Measurements from ENCODE around the gene GLDC.

Gene GLDC

GRCh38 chr9:6490863-6491262, 154.7 kb downstream of the GLDC start:
- DNase-seq (ENCODE audit: low read depth), result no peak
- no peaks in the 10 kb centered on the region for H3K27me3 ChIP-seq (replicated peaks; ENCODE audit: control insufficient read depth, insufficient read depth, low read length)
- no peaks in the 10 kb centered on the region for H3K4me1 ChIP-seq (ENCODE audit: control insufficient read depth, insufficient read depth, low read length)
- no peak overlapping the region for H3K9ac ChIP-seq (ENCODE audit: low read length)
- H3K36me3 ChIP-seq (ENCODE audit: control insufficient read depth, insufficient read depth, low read length, severe bottlenecking), result peaks cover 57% of the 10 kb centered on the region
- H3K9me3 ChIP-seq (ENCODE audit: control insufficient read depth, low read length), result no peaks in the 10 kb centered on the region
- H3K4me3 ChIP-seq (ENCODE audit: low read length), result no peak overlapping the region

- H3K9ac ChIP-seq (ENCODE audit: low read length), result no peak overlapping the region
- no peaks in the 10 kb centered on the region for H3K27me3 ChIP-seq (replicated peaks; ENCODE audit: control insufficient read depth, insufficient read depth, low read length)
- H3K9me3 ChIP-seq (ENCODE audit: control insufficient read depth, low read length), result no peaks in the 10 kb centered on the region
- H3K36me3 ChIP-seq (ENCODE audit: control insufficient read depth, insufficient read depth, low read length, severe bottlenecking), result peaks cover 59% of the 10 kb centered on the region
- no peak for DNase-seq (ENCODE audit: low read depth)
- no peak overlapping the region for H3K4me3 ChIP-seq (ENCODE audit: low read length)
- no peaks in the 10 kb centered on the region for H3K4me1 ChIP-seq (ENCODE audit: control insufficient read depth, insufficient read depth, low read length)
Observed at GRCh38 chr9:6489099-6489498, 156.4 kb downstream of the GLDC start.

DNA sequence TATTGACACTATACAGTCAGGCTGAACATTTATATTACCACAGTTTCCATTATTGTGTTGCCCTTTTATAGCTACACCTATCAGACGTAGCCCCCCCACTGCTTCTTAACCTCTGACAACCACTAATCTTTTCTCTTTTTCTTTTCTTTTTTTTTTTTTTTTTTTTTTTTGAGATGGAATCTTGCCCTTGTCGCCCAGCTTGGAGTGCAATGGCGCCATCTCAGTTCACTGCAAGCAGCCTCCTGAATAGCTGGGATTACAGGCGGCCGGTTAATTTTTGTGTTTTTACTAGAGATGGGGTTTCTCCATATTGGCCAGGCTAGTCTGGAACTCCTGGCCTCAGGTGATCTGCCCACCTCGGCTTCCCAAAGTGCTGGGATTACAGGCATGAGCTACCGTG, 157.1 kb downstream of the GLDC start:
- Histone ChIP-seq H3K27me3 (replicated peaks; ENCODE audit: control insufficient read depth, insufficient read depth, low read length) (no peaks in the 10 kb centered on the region), H3K4me1 (ENCODE audit: control insufficient read depth, insufficient read depth, low read length) (no peaks in the 10 kb centered on the region), H3K9ac (ENCODE audit: low read length) (no peak overlapping the region), H3K9me3 (ENCODE audit: control insufficient read depth, low read length) (no peaks in the 10 kb centered on the region), H3K4me3 (ENCODE audit: low read length) (no peak overlapping the region), H3K36me3 (ENCODE audit: control insufficient read depth, insufficient read depth, low read length, severe bottlenecking) (peaks cover 56% of the 10 kb centered on the region)
- no peak for DNase-seq (ENCODE audit: low read depth)

- Histone ChIP-seq H3K36me3 (ENCODE audit: control insufficient read depth, insufficient read depth, low read length, severe bottlenecking) (peaks cover 76% of the 10 kb centered on the region), H3K9me3 (ENCODE audit: control insufficient read depth, low read length) (no peaks in the 10 kb centered on the region), H3K4me1 (ENCODE audit: control insufficient read depth, insufficient read depth, low read length) (no peaks in the 10 kb centered on the region), H3K9ac (ENCODE audit: low read length) (no peak overlapping the region), H3K27me3 (replicated peaks; ENCODE audit: control insufficient read depth, insufficient read depth, low read length) (no peaks in the 10 kb centered on the region), H3K4me3 (ENCODE audit: low read length) (no peak overlapping the region)
- no peak for DNase-seq (ENCODE audit: low read depth)
Observed at GRCh38 chr9:6484210-6484609, 161.3 kb downstream of the GLDC start.

All from adipocyte (in vitro differentiated cells).